Measurements from ENCODE around the gene LRIT1.

The LRIT1 gene

DNA sequence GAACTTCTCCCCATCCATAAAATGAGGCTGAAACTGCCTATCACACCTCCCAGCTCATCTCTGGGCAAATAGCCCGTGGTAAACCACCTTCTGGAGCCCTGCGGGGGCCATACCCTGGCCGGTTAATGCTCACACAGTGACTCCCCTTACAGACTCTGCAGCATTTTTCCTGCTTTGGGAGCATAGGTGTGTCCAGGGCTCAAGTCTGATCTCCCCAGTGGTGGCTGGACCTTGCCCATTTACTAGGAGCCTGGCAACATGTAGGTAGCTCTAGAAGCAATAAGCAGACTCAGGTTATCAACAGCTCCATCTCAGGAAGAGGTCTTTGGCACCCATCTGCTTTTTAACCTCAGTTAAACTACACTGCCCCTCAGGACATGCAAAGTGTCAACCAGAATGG lies 52.5 kb downstream of the LRIT1 start:
- no peak for DNase-seq (ENCODE audit: low read depth)
- TF ChIP-seq, protein P1, sequence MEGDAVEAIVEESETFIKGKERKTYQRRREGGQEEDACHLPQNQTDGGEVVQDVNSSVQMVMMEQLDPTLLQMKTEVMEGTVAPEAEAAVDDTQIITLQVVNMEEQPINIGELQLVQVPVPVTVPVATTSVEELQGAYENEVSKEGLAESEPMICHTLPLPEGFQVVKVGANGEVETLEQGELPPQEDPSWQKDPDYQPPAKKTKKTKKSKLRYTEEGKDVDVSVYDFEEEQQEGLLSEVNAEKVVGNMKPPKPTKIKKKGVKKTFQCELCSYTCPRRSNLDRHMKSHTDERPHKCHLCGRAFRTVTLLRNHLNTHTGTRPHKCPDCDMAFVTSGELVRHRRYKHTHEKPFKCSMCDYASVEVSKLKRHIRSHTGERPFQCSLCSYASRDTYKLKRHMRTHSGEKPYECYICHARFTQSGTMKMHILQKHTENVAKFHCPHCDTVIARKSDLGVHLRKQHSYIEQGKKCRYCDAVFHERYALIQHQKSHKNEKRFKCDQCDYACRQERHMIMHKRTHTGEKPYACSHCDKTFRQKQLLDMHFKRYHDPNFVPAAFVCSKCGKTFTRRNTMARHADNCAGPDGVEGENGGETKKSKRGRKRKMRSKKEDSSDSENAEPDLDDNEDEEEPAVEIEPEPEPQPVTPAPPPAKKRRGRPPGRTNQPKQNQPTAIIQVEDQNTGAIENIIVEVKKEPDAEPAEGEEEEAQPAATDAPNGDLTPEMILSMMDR (IDR thresholded peaks at IDR 0.05; ENCODE audit: control insufficient read depth, extremely low read depth, insufficient read depth), result no peak
- H3K4me3 ChIP-seq (ENCODE audit: low read depth, low read length), result no peak overlapping the region

DNA sequence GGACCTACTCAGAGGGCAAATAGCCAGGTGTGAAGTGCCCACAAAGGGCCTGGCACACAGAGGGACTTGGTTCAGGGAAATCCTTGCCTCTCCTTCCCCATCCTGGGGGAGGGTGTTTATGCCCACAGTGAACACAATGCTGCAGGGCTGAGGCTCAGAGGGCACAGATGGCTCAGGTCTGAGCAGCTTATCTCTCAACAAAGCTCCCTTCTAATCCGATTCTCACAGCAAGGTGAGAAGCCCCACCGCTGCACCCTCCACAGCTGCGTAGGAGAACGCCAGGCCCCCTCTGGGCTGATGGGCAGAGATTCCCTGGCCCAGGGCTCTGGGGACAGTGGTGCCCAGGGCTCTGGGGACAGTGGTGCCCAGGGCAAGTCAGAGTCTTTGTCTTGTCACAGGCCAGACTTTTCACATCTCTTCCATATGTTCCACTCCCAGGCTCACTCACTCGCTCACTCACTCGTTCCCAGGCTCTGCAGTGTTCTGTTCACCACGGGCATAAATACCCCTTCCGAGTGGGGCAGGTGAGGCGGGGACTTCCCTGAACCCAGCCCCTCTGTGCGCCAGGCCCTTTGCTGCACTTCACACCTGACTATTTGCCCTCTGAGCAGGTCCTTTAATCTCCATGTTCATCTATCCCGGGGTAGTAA lies 55.7 kb downstream of the LRIT1 start:
- no peak for DNase-seq (ENCODE audit: low read depth)
- TF ChIP-seq, protein P1 (IDR thresholded peaks at IDR 0.05; ENCODE audit: control insufficient read depth, extremely low read depth, insufficient read depth), result no peak
- H3K4me3 ChIP-seq (ENCODE audit: low read depth, low read length), result no peak overlapping the region

DNA sequence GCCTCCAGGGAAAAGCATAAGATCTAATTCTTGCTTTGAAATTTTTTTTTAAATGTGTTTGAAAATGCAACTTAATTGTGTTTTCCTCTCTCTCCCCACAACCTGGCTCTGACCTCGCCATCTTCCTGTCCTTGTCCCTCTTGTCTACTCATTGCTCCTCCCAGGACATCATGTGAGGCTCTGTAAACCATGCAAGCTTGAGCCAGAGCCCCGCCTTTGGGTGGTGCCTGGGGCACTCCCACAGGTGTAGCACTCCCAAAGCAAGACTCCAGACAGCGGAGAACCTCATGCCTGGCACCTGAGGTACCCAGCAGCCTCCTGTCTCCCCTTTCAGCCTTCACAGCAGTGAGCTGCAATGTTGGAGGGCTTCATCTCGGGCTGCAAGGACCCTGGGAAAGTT lies 56.8 kb downstream of the LRIT1 start:
- no peak overlapping the region for H3K4me3 ChIP-seq (ENCODE audit: low read depth, low read length)
- no peak for DNase-seq (ENCODE audit: low read depth)
- TF ChIP-seq, protein P1 (IDR thresholded peaks at IDR 0.05; ENCODE audit: control insufficient read depth, extremely low read depth, insufficient read depth), result no peak

DNA sequence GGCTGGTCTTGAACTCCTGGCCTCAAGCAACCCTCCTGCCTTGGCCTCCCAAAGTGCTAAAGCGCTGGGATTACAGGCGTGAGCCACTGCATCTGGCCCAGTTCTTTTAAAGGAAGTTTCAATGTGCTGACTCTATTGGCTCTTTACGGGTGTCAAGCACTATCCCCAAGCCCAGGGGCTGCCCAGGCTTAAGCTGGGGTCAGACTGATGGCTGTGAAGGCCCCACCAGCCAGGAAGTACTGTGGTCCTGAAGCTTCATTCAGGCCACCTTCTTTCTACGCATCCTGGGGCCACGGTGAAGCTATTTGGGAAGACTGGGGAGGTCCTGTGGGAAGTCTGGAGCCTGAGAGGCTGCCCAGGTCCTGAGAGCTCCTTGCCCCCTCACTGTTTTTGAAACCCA lies 59.7 kb downstream of the LRIT1 start:
- TF ChIP-seq, protein P1 (IDR thresholded peaks at IDR 0.05; ENCODE audit: control insufficient read depth, extremely low read depth, insufficient read depth), result no peak
- no peak overlapping the region for H3K4me3 ChIP-seq (ENCODE audit: low read depth, low read length)

More for the DNA sequence above, 59.7 kb downstream of the LRIT1 start:
- DNase-seq (ENCODE audit: low read depth), result no peak

All from LNCaP clone FGC (cell line).